Ishikawa (cell line): ENCODE results near the gene KRTAP9-8.

Experiments used
- CEBPB ChIP-seq: IDR thresholded peaks from 2 replicates; pipeline ENCODE4 v1.6.1; 2012
- CREB1 ChIP-seq: IDR thresholded peaks from 2 replicates; pipeline ENCODE4 v1.6.1; 2012; ENCODE audit warnings: low read depth
- EGR1 ChIP-seq: IDR thresholded peaks from 2 replicates; pipeline ENCODE4 v1.6.1; 2012
- EP300 ChIP-seq: IDR thresholded peaks from 2 replicates; pipeline ENCODE4 v1.6.1; 2012; ENCODE audit warnings: borderline replicate concordance
- NFIC ChIP-seq: IDR thresholded peaks from 2 replicates; pipeline ENCODE4 v1.6.1; 2012
- RAD21 ChIP-seq: IDR thresholded peaks from 2 replicates; pipeline ENCODE4 v1.6.1; 2012; ENCODE audit warnings: low read depth
- TEAD4 ChIP-seq: IDR thresholded peaks from 2 replicates; pipeline ENCODE4 v1.6.1; 2012
- USF1 ChIP-seq: IDR thresholded peaks from 2 replicates; pipeline ENCODE4 v1.6.1; 2012

- TF ChIP-seq RAD21 (no peak), CEBPB (no peak), USF1 (no peak), EP300 (no peak), NFIC (no peak), EGR1 (no peak), CREB1 (no peak), TEAD4 (no peak)
Measured at GRCh38 chr17:41231731-41232130, 6.1 kb upstream of the KRTAP9-8 start.
